Measurements from ENCODE around the gene MYL6B.
"Not testable (repeated sequence)": the region's sequence is repeated elsewhere in the genome, so short reads cannot be mapped to it uniquely, and the experiment has no call there.

Gene MYL6B

DNA sequence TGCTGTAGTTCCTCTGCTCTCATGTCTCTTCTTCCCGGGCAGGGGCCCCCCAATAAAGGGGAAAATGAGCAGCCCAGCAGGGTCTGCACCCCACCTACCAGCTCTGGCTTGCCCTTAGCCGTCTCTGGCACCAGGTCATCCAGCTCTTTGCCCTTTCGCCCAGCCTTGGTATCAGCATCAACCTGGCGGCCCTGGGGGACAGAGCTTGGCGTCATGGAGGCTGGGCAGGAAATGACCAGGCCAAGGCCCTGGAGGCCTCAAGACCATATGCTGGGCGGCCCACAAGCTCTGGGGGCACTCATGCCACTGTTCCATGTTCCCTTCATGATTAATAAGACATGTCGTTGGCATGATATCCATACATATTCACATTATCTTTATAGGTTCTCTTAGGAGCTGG is 20.5 kb downstream of the MYL6B start:
- DNase-seq (ENCODE audit: low spot score) = no peak

DNA sequence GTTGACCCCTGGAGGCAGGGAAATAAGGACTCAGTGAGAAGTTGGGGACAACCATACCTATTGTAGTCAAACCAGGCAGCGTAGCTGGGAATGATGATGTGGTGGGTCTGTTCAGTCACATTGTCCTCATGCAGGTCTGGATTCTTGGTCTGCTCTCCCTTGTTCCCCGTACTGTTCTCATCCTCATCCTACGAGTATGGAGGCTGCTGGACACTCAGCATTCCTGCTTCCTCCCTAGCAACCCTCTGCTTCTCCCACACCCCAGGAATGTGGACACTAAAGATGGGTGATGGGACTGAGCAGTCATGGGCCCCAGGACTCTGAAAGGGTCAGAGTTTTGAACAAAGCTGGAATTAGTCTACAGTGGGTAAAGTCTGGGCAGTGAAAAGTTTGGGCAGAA is 26.0 kb downstream of the MYL6B start:
- DNase-seq (ENCODE audit: low spot score) = no peak

DNA sequence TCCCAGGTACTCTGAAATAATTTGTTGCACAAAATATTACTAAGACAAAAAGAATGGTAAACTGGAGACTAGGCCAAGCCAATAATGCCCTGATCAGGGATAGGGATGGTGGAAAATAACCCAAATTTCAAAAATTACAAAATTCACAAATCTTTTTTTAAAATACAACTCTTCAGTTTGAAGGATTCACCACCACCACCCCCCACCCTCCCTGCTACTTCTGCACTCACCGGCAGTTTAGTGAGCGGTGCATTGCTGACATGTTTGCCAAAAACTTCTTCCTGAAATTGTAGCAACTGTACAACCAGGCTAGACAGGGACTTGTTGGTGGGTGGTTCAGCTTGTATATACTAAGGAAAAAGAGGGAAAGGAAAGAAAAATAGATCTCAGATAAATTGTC is 34.6 kb downstream of the MYL6B start:
- no peak for DNase-seq (ENCODE audit: low spot score)

DNA sequence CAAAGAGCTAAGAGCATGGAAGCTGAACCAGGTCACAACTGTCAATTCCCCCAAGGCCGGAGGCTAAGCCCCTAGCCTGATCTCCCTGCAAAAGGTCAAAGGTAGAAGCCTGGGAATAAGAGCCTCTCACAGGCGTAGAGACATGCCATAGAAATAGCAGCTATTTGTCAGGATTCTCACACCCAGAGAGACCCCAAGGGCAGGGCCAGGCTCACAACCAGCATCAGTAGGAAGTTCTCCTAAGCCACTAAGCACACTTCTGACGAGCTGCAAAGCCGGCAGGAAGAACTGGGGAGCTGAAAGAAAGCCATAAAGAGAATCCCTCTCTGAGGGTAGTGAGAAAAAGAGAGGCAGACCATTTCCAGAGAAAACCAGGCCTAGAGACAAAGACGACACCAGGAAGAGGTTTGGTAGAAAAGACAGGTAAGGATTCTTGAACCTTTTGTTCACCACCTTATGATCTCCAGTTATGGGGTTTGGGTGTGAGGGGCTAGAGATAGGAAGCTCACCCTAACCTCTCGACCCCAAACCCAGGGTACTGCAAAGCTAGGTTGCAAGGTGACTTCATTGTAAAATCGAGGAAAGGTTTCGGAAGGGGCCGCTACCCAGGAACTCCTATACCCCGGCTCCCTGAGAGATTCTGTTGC is 35.9 kb downstream of the MYL6B start:
- DNase-seq (ENCODE audit: low spot score) = no peak

DNA sequence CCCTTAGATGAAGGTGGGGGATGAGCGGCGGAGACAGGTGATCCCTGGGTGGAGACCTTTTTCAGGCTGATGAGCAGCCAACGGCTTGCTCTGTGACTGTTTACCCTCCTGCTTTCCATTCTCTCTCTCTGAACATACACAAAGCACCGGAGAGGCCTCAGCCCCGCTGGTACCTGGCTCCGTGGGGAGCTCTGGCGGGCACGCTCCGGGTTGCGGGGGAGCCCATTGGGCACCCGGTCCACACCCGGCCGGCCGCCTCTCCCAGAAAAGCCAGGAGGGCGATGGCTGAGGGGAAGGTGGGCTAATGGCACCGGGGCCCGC is 36.4 kb downstream of the MYL6B start:
- no peak for DNase-seq (ENCODE audit: low spot score)

DNA sequence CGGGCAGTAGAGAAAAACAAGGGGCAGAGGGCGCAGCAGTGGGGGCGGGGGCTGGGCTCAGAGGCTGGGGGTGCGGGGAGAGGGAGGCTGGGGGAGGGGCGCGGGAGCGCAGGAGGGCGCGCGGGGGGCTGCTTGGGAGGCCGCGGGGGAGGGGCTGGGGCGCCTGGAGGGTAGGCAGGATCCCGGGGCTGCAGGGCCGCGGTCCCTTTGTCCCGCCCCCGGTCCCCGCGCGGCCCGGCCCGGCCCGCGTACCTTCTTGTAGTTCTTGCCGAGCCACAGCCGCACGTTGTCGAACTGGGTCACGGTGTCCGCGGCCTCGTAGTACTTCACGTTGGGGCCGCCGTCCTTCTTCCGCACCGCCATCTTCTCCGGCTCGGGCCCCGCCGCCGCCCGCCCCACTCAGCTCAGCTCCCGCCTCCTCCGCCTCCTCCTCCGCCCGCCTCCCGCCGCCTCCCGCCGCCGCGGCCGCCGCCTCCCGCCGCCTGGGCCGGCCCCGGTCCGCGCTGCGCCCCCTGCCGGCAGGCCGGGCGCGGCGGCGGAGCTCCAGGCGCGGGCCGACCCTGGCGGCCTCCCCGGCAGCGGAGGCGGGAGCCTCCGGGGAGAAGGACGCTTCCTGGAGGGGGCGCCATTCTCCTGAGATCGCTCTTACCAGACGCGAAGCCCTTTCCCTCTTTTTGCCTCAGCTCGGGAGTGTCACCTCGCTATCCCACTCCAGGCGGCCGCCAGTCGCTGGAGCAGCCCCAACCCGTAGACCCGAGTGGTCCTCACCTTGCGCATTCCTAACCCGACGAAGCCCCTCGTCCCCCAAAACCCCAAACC is 36.9 kb downstream of the MYL6B start, which contains the start of gene SMARCC2:
SMARCC2 (minus strand) TSS at position 385 of the 819 bp plus-strand sequence; CDS start at position 363, 22 bp downstream.
- peak; percentile 92 for DNase-seq (ENCODE audit: low spot score)

DNA sequence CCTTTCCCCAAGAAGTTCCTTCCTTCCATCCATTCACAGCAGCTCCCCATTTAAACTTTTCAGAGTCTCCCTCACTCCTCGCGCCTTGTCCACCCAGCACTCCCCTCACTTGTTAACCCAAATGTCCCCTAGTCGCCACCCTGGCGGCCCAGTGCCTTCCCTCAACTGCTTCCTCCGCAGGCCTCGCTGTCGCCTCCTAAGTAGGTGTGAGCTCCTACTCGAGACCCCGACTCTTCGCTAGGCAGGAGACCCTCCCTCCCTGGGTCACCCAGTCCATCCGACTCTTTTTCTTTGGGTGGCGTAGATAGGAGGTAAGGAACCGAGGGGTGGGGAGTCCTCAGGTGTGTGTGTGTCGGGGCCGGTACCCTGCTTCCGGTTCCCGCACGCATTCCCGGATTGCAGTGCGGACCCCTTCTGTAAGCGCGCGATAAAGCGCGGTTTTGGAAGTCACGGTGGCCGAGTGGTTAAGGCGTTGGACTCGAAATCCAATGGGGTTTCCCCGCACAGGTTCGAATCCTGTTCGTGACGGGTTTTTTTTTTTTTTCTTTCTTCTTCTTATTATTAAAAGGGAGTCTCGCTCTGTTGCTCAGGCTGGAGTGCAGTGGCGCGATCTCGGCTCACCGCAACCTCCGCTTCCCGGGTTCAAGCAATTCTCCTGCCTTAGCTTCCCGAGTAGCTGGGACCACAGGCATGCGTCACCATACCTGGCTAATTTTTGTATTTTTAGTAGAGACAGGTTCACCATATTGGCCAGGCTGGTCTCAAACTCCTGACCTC is 37.7 kb downstream of the MYL6B start:
- peak; percentile 95 for DNase-seq (ENCODE audit: low spot score)

DNA sequence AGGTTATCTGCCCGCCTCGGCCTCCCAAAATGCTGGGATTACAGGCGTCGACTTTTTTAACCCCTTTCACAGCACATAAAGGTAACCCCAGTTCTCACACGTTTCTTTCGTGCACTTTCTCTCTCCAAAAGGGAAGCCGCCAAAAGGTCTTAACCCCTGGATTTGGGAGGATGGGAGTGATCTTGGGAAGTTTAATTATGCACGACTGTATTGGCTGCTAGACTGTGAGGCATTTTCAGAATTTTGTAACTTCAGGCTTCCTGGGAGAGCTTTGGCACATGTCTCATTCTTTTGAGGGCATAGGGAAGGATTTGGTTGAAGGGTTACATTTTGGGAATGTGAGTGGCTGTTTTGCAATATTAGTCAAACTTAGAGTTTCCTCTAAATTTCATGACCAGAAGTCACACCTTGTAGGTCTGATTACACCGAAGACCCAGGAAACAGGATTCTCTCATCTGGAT is 38.3 kb downstream of the MYL6B start:
- DNase-seq (ENCODE audit: low spot score) = no peak

DNA sequence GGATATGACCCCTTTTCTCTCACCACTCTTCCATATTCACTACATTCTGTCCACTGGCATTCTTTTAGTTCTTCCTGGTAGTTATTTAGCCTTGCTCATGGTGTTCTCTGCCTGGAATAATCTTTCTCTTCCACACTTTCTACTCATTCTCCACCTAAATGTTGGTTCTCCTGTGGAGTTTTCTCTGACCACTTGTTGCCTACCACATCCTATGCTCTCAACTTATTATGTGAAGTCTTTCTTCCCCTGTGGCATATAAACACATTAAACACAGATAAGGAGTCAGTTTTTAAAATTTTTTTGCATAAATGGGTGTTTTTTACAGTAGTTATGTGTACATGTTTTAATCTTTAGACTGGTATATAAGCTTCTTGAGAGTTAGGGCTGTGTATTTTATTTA is 40.2 kb downstream of the MYL6B start:
- no peak for DNase-seq (ENCODE audit: low spot score)

DNA sequence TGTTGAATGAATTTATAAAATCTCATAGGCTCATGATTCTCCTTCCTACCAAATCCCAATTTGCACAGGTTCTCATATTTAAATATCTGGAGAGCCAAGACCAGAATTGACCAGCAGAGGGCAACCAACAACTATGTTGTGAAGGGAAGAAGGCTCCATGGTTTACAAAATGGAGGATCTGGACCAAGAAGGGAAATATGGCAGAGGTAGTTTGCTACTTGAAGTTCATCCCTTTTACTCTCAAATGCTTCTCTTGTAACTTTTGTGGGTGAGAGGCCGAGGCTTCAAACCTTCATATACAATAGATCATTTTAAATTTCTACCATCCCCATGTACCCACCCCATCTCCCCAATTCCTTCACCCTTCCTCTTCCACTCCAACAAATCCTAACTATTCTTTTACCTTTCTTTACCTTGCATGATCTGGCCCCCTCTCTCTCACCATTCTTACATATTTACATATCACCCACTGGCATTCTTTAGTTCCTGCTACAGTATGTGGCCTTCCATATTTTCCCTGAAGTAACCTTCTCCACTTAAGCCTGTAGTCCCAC is 40.7 kb downstream of the MYL6B start:
- no peak for DNase-seq (ENCODE audit: low spot score)

DNA sequence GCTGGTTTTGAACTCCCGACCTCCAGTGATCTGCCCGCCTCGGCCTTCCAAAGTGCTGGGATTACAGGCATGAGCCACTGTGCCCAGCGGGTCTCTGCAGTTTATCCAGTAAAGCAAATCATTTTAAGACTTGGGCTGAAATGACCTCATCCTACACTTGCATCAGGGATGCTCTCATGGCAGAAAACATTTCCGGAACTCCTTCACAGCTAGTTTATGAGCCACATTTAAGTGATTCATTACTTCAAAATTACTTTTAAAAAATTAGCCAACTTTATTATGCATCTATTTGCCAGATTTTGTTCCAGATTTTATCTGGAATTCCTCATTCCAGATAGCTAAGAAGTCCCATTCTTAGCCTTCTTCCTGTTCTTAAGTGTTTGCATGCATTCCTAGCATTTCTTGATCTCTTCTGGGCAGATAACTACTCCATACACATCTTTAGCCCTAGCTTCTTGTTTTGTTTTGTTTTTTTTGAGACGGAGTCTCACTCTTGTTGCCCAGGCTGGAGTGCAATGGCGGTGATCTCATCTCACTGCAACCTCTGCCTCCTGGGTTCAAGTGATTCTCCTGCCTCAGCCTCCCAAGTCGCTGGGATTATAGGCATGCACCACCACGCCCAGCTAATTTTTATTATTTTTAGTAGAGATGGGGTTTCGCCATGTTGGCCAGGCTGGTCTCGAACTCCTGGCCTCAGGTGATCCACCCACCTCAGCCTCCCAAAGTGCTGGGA is 44.6 kb downstream of the MYL6B start:
- DNase-seq (ENCODE audit: low spot score) = not testable (repeated sequence)

DNA sequence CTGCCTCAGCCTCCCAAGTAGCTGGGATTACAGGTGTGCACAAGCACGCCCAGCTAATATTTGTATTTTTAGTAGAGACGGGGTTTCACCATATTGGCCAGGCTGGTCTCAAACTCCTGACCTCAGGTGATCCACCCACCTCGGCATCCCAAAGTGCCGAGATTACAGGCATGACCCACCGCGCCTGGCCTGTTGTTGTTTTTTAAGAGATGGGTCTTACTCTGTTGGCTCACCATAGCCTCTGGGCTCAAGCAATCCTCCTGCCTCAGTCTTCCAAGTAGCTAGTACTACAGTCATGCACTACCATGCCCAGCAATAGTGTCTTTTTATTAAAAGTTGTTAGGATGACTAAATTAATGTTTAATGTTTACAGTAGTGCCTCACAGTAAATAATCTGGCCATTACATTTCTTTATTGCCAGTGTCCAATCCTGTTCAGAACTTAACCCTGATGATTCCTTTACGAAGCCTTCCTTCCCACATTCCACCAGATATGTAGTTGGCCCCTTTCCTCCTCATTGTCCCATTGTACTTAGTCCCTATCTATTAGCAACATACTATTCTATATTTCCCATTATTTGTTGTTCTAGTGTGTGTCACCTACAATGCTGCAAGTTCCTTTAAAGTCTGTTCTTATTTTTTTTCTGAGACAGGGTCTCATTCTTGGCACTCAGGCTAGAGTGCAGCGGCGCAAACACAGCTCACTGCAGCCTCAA is 45.7 kb downstream of the MYL6B start:
- DNase-seq (ENCODE audit: low spot score) = no peak

DNA sequence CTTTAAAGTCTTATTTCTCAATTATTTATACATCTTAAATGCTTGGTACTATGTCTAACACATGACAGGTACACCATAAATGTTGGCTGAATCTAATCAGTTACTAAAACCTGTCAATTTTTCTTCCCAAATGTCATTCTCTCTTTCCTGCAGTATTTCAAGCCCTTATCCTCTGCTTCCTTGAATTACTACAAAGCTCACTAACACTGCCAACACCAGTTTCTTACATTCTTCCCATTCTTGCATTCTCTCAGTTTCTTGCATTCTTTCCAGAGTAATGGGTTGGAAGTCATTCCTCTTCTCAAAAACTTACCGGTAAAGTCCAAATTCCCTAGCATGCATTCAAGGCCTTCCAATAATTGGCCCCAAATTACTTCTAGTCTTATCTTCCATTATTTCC is 46.4 kb downstream of the MYL6B start:
- no peak for DNase-seq (ENCODE audit: low spot score)

DNA sequence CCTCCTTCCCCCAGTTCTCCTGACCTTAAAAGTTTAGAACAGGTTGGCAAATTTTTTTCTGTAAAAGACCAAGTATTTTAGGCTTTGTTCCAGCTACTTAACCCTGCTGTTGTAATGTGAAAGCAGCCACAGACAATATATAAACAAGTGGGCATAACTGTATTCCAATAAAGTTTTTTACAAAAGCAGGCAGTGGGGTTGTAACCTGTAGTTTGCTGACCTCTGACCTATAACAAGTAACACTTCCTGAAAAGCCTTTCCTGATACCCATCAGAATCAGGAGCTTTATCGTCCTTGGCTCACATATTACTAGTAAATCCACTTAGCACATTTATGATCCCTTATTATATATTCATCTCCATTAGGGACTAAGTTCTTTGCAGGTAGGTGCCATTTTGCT is 50.0 kb downstream of the MYL6B start:
- no peak for DNase-seq (ENCODE audit: low spot score)

DNA sequence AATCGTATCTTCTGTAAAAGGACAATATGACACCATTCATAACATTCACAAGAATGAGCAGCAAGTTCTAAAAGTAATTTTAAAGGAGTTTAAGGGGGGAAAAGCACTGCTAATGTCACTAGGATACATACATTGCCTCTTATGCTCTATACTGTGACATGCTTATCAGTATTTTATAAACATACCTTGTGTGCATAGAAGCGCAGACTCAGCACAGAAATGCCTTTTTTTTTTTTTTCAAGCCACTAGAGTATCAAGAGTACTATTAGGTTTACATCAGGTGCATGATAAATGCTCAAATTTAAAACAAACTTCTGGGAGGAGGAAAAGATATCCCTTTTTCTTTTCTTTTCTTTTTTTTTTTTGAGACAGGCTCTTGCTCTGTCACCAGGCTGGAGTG is 50.5 kb downstream of the MYL6B start:
- DNase-seq (ENCODE audit: low spot score) = no peak

DNA sequence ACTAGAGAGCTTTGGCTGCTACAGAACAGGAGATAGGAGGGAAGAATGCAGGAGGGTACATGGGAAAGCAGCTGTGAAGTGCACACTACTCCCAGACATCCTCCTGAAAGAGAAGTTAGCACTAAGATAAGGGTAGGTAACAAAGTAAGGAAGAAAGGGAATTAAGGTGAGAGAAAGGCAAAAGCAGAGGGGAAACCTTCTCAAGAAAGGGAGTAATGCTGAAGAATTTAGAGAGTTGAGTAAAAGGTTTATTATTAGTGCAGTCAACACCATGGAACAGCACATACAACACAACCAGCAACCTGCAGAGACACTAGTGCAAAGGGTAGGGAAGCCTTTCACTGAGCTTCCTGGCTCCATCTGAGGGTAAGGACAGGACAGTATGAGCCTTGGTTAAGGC is 51.9 kb downstream of the MYL6B start:
- DNase-seq (ENCODE audit: low spot score) = no peak

DNA sequence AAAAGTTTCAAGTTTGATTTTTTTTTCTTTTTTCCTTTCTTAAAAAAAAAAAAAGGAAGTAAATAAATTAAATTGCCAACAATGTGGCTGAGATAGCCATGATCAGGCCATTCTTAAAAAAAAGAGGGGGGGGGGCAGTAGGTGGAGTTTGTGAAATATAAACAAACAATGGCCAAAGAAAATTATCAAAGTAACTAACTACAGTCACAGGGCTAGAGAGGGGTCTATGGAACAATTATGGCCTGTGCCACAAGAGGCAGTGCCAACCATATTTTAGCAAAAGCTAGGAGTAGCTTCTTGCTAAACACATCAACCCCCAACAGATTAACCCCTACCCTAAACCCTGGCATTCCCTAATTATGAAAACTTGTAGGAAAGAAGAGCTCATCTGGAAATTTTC is 53.1 kb downstream of the MYL6B start:
- DNase-seq (ENCODE audit: low spot score) = no peak

DNA sequence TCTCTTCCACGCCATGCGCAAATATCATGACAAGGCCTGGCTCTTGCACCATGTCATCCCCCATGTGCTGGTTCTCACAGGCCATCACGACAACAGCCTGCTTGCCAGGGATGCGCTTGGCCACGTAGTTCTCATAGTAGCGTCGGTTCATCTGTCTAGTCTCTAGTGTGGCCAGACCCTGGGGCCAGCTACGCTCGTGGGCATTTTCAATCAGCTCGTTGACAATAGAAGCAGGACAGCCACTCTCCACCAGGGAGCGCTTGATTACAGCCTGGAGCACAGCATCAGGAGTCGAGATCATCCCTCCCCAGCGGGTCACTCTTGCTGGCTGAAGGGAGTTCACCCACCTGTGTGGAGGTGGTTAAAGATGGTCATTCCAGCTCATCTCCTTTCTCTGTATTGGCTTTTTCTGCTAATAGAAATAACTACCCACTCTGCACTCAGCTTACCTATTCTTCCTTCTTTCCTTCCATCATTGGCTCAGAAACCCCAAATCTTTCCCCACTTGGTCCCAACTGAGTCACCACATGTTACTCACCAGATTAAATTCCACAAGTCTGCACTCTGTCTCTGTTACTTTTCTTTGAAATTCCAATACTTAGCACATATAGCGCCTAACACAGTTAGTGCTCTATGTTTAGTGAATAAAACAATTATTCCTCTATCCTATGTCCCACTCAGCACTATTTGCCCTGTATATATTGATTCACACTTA is 54.2 kb downstream of the MYL6B start:
- no peak for DNase-seq (ENCODE audit: low spot score)

All from left forelimb (tissue), 1 donor.